GM18526 (cell line): ENCODE data around the gene DIAPH3.

ENCODE experiments used
- POLR2A ChIP-seq: IDR thresholded peaks from 3 replicates; pipeline ENCODE4 v1.6.1; 2011; ENCODE audit not compliant: insufficient read length; ENCODE audit errors: extremely low read depth

Gene DIAPH3

DNA sequence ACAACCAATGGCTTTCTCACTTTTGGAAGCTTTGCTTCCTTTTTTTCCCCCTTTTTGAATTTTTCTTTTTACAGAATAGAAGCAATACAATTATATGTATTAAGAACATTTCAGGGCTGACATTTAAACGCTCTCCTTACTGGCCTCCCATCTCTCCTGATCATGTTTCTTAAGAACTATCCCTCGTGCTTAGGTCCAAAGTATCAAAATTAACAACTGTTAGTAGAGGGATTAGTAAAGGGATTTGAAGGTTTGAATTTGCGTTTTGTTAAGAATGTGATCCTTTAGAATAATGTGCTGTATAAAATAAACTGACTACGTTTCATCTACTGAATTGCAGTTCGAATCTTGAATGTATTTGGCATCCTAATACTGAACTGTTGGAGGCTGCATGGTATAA lies 424.8 kb downstream of the DIAPH3 start:
- no peak for TF ChIP-seq POLR2A

DNA sequence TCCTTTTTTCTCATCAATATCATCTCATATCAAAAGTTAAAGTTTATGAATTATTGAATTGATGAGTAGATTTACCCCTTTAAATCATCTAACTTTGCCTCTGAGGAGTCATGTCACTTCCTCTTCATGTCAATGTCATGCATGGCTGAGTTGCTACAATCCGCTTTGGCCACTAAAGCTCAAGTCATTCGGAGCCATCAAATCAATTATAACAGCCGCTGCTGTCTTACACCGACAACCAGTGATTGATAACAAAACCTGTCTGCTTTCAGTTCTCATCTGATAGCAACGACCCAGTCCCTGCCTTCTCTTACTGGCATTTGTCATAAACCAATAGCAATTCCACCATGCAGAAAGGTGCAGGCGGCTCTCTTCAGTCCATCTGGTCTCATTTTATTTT lies 429.3 kb downstream of the DIAPH3 start:
- no peak for TF ChIP-seq POLR2A

DNA sequence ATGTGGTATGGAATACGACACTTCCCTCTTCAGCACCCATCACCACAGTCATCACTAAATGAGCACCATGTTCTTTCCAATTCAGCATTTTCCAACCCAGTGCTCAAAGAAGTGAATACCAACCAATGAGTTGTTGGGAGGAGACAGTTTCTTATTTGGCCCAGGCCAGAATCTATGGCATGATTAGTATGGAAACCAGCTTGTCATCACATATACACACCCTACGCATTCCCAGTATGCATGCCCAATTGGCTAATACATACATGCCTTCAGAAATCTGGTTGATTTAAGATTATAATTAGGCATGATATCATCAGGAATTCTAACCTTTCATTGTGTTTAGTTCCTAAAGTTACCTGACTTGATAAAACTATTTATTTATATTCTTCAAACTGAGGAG lies 430.0 kb downstream of the DIAPH3 start:
- no peak for TF ChIP-seq POLR2A

DNA sequence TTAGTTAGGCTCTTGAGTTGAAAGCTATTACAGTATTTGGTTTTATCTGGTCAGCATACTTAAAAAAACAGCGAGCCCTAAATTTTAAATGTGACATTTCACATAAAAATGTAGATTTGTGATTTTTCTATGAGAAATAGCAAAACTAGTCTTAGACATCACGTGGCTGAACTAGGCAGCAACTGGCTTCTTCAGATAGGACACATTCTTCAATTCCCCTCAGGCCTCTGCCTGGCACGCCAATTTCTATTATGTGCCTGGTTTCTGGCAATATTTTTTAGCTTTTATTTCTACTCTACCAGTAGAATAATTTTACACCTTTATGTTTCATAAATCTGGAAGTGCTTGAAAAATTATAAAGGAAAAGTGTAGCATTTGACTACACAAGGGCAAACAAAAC lies 433.7 kb downstream of the DIAPH3 start:
- no peak for TF ChIP-seq POLR2A

DNA sequence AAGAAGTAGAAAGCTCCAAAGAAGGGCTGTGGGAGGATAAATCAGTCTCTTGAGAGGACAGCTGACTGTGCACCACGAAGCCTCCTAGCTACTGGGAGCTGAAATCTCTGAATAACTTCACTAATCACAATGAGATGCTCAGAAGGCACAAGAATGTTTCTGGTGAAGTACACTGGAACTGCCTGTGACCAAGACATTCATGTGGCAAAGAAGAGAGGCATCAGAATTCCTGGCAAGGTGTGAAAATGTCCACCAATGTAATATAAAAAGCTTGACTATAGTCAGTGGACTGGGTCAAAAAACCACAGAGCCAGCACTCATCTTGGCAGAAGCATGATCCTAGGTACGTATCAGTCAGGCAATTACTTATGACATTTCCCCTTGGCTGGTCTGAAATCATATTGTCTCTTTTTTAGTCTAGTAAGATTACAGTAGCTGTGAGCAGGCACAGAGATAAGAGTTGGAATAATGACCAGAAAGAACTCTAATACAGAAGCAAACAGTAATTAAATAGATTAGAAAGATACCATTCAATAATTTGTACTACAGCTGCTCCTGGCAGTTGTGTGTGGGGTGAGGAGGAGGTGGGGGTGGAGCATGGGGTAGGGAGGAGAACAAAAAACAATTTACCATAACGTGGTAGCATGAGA lies 434.7 kb downstream of the DIAPH3 start:
- TF ChIP-seq POLR2A = no peak

DNA sequence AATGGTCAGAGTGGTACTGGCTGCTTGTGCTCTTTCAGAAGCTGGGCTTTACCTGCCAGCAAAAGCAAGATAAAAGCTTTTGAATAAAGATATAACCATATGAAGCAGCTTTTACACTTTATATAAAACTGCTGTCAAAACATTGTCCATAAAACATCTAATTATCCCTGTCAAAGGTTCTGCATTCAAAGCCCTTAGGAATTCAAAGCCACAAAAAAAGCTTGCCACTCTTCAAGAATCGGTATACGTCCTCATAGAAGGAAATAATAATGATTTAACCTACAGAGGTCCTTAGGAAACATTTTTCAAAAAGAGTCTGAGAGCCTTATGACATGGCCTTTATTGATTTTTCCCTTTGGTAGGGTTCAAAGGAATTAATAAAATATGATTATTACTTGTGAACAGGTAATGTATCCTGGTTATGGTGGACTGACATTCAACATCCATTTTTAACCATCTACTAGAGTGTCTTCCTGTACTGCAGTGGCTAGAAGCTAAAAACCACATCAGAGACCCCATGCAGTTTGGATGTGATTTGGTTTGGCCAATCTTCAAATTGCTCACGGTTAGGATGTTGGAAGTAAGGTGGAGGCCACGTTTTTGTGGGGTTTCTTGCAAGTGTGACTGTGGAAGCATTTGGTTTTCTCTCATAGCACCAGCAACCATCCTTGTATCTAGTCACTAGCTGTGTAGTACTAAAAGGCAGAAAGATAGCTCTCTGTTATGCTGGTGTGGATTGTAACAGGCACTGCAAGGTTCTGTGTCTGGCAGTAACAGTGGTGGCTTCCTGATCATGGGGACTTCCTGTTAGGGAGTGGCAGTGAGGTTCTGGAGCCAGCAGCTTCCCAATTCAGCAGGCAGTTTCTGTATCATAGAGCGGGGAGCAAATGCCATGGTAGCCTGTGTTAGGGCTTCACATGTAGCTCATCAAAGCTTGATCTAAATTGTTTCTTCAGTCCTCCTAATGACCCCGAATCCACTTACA lies 441.5 kb downstream of the DIAPH3 start:
- no peak for TF ChIP-seq POLR2A

DNA sequence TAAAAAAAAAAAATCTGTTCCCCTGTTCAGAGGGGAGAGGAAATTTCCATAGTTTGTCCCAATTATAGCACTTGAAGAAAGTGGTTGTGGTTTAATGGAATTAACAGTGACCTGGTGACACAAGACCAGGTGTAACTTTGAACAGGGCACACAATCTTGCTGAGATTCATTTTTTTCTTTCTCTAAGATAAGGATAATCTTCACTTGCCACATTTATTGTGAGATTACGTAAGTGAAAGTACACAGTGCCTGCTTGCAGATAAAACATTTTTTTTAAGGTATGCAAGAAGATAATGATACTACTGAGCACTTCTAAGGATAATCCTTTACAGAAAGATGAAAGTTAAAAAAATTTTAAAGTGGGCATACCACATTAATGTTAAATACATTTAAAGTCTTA lies 448.1 kb downstream of the DIAPH3 start:
- TF ChIP-seq POLR2A = no peak

DNA sequence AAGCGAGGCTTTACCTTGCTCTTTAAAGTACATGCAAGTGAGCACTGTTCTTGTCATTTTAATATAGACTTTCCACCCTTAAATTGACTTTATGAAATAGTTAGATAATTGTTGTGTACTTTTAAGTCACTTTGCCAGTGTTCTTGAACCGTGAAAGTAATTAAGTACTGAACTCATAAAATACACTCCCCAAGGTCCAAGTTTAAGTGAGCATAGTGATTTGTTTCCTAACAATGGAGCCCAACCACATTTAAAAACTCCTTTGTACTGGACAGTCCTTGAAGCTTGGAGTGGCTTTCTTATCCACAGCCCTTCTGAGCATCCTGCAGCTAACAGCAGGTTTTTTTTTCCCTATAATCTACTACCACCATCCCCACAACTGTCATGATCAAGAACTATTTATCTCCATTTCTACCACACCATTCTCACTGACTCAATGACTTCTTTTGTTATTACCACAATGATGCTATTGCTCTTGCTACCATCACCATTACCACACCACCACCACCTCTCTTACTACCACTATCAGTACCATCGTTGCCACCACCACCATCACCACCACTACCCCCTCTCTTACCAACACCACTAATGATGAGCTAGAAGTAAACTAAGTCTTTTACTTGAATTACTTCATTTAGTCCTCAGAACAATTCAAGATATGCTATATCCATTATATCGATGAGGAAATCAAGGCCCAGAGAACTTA lies 452.6 kb downstream of the DIAPH3 start:
- no peak for TF ChIP-seq POLR2A

DNA sequence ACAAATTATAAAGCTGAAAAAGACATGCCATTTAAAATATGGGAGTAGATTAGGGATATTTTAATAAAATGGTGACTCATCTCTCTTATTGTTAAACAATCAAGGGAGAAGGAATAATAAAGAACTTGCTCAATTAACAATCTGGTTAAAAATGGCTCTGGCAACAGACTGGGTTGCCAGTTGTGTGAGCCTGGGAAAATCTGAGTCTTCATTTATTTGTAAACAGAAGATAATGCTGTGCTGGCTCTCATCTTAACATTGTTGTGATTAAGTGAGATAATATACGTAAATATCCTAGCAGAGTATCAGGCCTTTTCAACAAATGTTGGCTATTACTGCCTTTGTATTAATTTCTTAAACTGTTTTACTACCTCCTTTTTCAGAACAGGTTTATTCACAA lies 453.3 kb downstream of the DIAPH3 start:
- no peak for TF ChIP-seq POLR2A

DNA sequence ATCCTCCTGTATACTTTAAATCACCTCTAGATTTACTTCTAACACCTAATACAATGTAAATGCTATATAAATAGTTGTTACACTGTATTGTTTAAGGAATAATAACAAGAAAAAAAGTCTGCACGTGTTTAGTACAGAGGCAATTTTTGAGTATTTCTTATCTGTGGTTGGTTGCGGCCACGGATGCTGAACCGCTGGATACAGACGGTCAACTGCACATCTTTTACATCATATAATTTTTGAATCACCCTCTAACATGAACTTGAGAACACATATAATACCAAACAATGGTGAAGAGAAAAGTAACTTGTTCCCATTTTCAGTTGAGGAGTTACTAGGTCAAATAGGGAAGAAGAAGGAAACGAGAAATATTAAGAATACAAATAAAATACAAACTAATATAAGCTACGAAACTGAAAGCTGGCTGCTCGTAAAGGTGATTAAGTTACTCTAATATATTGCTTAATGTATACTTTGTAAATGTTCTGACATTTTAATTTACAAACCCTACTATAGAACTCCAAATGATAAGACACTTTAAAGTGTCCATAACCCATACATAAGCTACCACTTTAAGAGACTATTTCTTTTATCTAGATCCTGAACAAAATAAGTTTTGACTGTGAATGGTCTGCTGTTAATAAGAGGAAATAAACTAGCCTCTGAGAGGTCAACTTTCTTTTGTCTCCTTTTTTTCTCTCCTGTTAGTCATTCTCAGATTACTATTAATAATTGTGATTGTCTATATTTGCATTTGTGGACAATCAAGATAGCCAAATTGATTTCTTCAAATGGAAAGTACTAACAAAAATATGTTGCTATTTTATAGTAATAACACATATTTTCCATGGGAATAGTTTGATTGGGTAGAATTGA lies 457.4 kb downstream of the DIAPH3 start:
- no peak for TF ChIP-seq POLR2A

DNA sequence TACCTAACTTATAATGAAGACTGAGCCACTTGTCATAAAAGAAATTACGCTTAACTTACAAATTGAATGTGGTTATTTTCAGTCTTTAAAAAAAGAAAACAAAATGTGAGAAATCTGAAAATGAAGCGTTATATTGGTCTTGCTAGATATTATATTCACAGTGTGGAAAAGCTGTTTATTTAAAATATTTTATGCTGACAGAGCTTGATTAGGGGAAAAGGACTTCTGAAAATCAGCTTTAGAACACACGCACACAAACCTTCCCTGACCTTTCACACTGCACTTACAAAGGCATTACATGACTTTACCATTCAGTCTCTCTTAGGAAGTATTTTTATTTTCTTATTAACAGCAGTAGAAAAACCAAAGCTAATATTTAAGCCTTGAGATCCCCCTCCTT lies 461.5 kb downstream of the DIAPH3 start:
- TF ChIP-seq POLR2A = no peak

DNA sequence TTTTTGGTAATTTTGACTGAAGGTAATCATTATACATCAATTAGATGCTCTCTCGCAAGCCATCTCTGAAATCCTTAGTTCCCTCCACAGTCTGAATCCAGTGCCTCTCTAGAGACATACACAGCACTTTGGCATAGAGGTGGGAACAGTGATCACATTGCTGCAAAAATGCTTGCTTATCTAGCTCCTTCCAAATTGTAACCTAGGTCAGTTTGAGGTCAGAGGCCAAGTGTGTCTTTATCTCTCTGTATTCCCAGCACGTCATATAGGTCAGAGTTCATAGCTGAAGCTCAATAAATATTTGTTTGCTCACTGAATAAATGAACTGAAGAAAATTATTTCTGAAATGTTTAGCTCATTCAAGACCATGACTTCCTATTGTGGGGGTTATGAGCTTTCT lies 462.5 kb downstream of the DIAPH3 start:
- TF ChIP-seq POLR2A = no peak

DNA sequence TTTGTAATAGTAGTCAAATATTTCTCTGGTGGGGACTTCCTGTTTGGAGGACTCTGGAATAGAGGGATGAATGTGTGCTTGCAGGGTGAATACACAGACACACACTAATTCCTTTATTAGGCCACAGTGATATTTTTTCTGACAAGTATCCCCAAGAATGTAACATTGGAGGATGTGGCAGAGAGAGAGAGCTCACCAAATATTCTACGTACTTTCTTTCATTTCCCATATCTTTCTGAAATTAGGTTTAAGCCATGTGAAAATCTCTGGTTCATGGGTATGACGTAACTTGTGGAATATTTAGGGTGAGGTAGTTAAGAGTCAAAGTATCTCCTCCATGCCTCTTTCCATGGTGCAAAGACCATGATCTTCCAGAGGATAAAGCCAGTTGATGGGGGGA lies 463.4 kb downstream of the DIAPH3 start:
- TF ChIP-seq POLR2A = no peak

DNA sequence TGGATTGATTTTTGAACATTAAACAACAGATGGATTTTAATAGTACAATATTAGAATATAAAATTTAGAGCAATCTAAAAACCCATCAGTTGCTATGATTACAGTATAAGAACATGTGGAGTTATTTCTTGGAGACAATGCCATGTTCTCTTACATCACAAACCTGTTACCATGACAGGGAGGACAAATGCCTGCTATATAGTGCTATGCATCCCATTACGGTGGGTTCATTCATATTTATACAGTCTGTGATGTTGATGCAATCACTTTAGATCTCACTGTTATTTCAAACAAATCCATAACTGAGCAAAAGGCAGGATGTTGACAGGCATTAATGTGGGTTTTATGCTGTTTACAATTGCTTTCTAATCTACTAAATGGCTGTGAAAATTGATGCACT lies 467.5 kb downstream of the DIAPH3 start:
- TF ChIP-seq POLR2A = no peak
